ENCODE data around the gene SLC23A2.
"Not testable (repeated sequence)": the region's sequence is repeated elsewhere in the genome, so short reads cannot be mapped to it uniquely, and the experiment has no call there.

The SLC23A2 gene

DNA sequence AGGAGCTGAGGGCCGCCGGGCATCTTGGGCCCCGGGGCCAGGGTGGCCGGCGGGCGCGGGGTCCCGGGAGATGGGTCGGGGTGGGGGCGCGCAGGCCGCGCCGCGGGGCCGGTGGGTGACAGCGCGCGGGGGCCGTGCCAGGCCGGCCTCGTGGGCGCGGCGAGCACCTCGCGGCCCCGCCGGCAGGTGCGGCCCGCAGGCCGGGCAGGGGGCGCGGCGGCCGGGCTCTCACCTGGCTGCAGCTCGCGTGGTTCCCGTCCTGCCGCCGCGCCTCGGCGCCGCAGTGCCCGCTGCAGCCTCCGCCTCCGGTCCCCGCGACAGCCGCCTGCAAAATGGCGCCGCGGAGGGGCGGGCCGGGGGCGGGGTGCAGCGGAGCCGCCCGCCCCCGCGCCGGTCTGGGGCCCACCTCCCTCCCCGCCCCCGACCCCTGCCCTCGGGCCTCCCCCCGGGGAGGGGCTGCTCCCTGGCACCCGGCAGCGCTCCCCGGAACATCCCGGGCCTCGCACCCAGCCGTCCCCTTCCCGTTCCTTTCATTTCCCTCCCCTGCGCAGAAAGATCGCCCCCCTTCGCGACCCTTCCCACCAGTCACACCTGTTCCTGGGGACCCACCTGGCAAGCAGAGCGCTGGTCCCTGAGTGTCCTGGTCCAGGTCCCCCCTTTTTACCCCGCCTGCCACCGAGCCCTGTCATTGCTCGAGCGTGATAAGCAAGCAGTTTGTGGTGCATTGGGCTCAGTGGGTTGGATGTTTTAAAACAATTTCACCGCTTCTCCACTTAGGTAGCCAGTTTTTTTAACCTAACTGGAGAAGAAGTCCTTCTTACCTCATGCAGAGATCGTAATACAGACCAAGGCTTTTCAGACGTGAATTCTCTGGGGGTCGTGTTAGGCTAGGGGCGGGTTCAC, at the start of gene SLC23A2:
Gene SLC23A2 (minus strand): TSS at position 337 of the 903 bp plus-strand sequence. CDS start 68,948 bp downstream, outside the sequence.
- peak; percentile 22 to 23 for DNase-seq (ENCODE audit: low read depth in 1 of 2, low spot score in 1 of 2)

- DNase-seq (ENCODE audit: low read depth in 1 of 2, low spot score in 1 of 2), result no peak
Measured at GRCh38 chr20:5046656-5047339, 45.5 kb upstream of the SLC23A2 start.

GRCh38 chr20:5045906-5046305, 44.6 kb upstream of the SLC23A2 start:
- no peak for DNase-seq (ENCODE audit: low read depth in 1 of 2, low spot score in 1 of 2)

DNA sequence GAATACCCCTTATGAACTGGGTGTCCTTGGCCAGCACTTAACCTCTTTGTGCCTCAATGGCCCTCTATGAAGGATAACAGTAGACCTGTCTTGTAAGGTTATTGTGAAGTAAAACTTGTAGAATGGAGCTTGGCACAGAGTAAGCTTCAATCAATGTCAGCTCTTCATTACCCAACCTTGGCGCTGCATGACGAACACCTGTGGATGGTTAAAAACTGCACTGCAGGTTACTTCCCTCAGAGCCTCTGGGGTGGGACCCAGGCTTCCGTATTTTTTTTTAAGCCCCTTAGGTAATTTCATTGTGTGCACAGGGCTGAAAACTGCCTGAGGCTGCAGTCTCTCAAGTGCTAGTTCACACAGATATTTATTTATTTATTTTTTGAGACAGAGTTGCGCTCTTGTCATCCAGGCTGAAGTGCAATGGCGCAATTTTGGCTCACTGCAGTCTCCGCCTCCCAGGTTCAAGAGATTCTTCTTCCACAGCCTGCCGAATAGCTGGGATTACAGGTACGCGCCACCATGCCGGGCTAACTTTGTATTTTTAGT, 42.8 kb upstream of the SLC23A2 start:
- no peak for DNase-seq (ENCODE audit: low read depth in 1 of 2, low spot score in 1 of 2)

DNA sequence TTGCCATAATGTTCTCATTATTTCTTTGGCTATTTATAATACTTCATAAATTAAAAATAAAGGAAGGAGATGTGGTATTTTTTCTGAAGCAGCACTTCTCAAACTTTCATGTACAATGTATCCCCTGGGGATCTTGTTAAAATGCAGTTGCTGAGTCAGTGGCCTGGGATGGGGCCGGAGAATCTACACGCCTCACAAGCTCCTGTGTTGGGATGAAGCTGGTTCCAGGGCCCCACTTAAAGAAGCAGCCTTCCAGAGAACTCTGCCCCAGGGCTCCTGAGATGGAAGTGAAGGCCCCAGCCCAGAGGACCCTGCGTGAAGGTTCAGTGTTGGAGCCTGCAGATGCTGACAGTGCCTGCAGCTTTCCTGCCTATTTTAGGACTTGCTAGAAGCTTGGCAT, 40.1 kb upstream of the SLC23A2 start:
- DNase-seq (ENCODE audit: low read depth in 1 of 2, low spot score in 1 of 2), result no peak

- no peak for DNase-seq (ENCODE audit: low read depth in 1 of 2, low spot score in 1 of 2)
Measured at GRCh38 chr20:5040345-5040744, 39.0 kb upstream of the SLC23A2 start.

- no peak for DNase-seq (ENCODE audit: low read depth in 1 of 2, low spot score in 1 of 2)
Measured at GRCh38 chr20:5039889-5040288, 38.6 kb upstream of the SLC23A2 start.

- no peak for DNase-seq (ENCODE audit: low read depth in 1 of 2, low spot score in 1 of 2)
Measured at GRCh38 chr20:5039255-5039657, 37.9 kb upstream of the SLC23A2 start.

DNA sequence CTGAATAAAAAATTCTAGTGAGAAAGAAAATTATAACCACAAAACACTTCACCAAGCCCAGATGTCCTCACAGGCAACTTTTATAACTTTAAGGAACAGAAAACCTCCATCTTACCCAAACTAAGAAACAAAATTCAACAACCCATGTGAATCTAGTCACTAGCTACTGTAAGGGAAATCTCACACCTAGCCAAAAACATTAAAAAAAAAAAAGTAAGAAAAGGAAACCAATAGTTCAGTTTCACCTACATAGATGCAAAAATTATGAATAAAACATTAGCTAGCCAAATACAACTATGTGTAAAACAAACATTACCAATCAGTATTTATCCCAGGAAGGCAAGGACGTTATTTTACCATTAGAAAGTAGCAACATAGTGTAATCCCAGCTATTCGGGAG, 35.5 kb upstream of the SLC23A2 start:
- no peak for DNase-seq (ENCODE audit: low read depth in 1 of 2, low spot score in 1 of 2)

- DNase-seq (ENCODE audit: low read depth in 1 of 2, low spot score in 1 of 2), result not testable (repeated sequence)
Measured at GRCh38 chr20:5035518-5035917, 34.2 kb upstream of the SLC23A2 start.

- no peak for DNase-seq (ENCODE audit: low read depth in 1 of 2, low spot score in 1 of 2)
Measured at GRCh38 chr20:5033566-5033965, 32.3 kb upstream of the SLC23A2 start.

- DNase-seq (ENCODE audit: low read depth in 1 of 2, low spot score in 1 of 2), result not testable (repeated sequence)
Measured at GRCh38 chr20:5031701-5032100, 30.4 kb upstream of the SLC23A2 start.

DNA sequence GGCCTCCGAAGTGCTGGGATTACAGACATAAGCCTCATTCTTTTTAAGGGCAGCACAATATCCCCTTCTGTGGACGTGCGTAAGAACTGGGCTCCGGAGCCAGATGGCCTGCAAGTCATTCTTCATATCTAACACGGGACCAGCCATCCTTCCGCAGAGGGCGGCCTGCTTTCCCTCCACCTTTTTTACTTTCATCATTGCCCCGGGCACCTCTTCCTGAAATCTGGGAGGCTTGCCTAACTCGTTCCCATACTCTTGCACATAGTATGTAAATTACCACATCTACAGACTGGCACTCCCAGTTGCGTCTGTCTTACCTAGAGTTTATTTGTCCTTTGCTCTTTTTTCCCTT, 29.9 kb upstream of the SLC23A2 start:
- no peak for DNase-seq (ENCODE audit: low read depth in 1 of 2, low spot score in 1 of 2)

GRCh38 chr20:5030348-5031205, 29.3 kb upstream of the SLC23A2 start:
- DNase-seq (ENCODE audit: low read depth in 1 of 2, low spot score in 1 of 2), result no peak

DNA sequence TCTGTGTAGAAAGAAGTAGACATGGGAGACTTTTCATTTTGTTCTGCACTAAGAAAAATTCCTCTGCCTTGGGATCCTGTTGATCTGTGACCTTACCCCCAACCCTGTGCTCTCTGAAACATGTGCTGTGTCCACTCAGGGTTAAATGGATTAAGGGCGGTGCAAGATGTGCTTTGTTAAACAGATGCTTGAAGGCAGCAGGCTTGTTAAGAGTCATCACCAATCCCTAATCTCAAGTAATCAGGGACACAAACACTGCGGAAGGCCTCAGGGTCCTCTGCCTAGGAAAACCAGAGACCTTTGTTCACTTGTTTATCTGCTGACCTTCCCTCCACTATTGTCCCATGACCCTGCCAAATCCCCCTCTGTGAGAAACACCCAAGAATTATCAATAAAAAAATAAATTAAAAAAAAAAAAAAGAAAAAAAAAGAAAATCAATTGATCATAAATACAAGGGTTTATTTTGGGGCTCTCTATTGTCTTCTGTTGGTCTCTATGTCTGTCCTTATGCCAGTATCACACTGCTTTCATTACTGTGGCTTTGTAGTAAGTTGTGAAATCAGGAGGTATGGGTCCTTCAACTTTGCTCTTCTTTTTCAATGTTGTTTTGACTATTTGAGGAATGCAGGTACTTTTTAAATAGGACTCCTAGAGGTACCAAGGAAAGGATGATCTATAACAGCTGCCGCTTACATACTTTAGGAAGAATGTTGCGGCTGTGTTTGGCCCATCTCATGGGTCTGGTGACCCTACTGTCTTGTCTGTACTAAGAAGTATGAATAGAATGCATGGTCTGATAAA, 27.1 kb upstream of the SLC23A2 start:
- not testable (repeated sequence) for DNase-seq (ENCODE audit: low read depth in 1 of 2, low spot score in 1 of 2)

DNA sequence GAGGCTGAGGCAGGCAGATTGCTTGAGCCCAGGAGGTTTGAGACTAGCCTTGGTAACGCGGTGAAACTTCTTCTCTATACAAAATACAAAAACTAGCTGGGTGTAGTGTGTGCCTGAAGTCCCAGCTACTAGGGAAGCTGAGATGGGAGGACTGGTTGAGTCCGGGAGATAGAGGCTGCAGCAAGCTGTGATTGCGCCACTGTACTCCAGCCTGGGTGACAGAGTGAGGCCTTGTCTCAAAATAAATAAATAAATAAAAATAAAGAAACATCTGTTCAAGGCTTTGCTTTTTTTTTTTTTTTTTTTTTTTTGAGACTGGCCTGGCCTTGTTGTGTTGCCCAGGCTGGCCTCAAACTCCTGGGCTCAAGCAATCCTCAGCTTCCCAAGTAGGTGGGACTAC, 23.7 kb upstream of the SLC23A2 start:
- DNase-seq (ENCODE audit: low read depth in 1 of 2, low spot score in 1 of 2), result no peak

GRCh38 chr20:5024103-5024502, 22.8 kb upstream of the SLC23A2 start:
- DNase-seq (ENCODE audit: low read depth in 1 of 2, low spot score in 1 of 2), result no peak

- not testable (repeated sequence) for DNase-seq (ENCODE audit: low read depth in 1 of 2, low spot score in 1 of 2)
Measured at GRCh38 chr20:5023171-5023570, 21.9 kb upstream of the SLC23A2 start.

- DNase-seq (ENCODE audit: low read depth in 1 of 2, low spot score in 1 of 2), result no peak
Measured at GRCh38 chr20:5020760-5021159, 19.4 kb upstream of the SLC23A2 start.

DNA sequence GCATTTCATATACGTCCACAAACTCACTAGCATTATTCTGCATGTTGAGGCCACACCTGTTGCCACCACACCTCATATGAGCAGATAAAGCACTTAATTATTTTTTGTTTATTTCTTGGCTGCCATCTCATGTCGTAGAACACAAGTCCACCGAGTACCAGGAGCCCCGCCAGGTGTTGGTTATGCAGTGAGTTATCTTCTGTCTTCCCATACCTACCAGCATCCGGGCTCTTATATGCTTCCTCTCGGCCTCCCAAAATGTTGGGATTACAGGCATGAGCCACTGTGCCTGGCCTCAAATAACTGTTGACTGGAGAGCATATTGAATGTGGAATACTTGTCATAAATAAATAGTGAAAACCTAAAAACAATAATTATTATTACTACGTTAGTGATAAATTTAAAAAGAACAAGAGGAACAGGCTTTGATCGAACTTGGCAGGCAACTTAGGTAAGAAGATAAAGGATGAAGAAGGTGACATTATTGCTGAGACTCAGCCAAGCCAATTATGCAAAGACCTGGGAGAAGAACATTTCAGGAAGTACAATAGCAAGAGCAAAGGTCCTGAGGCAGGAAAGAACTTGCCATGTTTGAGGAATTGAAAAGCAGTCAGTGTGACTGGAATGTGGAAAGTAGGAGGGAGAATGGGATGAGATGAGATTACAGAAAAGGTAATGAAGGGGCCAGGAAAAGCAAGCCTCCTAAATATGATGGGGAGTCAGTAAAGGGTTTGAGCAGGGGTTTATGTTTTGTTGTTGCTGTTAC, 12.6 kb upstream of the SLC23A2 start:
- no peak for DNase-seq (ENCODE audit: low read depth in 1 of 2, low spot score in 1 of 2)

Measured in activated CD4-positive, alpha-beta T cell treated with anti-CD3 and anti-CD28 coated beads, Interleukin-2, amount 50 U/mL, for 24 hours (primary cell).